ENCODE data around the gene TRIM54.

TRIM54 gene

DNA sequence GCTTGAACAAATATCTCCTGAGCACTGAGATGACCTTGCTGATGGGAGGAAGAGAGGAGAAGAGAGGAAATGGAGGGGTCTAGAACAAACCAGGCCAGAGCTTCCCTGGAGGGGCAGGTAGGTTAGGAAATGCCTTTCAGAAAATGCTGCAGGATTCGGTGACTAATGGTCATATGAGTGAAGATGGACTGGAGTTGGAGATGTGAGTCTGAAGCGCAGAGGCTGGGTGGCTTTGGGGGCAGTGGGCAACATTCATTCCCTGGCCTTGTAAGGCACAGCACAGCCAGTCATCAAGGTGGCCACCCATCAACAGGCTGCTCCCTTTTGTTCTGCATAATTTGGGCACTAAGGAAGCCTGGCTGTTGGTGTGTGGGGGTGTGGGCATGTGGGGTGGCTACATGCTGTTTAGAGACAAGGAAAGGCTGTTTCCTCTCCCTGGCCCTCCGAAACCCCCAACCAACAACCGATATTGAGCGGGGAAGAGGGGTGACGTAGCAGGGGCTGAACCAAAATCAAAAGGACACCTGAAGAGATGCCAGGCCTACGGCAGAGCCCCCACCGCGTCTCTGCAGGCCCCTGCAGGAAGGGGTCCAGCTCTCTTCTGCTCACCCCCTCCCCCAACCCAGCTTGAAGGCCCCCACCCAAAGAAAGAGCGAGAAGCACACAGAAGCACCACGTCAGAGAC lies 20.8 kb upstream of the TRIM54 start (continued):
- TF ChIP-seq, protein P1, sequence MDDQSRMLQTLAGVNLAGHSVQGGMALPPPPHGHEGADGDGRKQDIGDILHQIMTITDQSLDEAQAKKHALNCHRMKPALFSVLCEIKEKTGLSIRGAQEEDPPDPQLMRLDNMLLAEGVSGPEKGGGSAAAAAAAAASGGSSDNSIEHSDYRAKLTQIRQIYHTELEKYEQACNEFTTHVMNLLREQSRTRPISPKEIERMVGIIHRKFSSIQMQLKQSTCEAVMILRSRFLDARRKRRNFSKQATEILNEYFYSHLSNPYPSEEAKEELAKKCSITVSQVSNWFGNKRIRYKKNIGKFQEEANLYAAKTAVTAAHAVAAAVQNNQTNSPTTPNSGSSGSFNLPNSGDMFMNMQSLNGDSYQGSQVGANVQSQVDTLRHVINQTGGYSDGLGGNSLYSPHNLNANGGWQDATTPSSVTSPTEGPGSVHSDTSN (CRISPR knock-in tag; IDR thresholded peaks at IDR 0.05): no peak

DNA sequence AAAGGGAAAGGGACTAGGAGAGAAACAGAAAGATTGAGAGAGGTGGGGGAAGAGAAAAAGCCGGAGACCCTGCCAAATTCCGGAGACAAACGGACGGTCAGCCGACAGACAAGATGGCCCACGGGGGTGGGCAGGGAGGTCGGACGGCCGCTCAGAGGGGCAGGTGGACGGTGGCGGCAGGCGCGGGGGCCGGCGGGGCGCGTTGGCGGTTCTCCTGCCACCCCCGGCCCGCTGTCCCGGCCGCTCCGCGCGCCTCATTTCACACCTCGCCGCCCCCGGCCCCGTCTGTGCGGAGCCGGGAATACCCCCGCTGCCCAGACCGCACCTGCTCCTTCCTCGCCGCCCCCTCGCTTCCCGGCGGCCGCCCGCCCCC lies 20.3 kb upstream of the TRIM54 start:
- H3K36me3 ChIP-seq (ENCODE audit: control insufficient read depth in 2 of 2, insufficient read depth in 1 of 2, low read length in 2 of 2): peaks cover 0 to 11% of the 10 kb centered on the region in 2 experiments; a peak in 1 of 3 replicates
- TF ChIP-seq GLI4 (tag by site-specific recombination; IDR thresholded peaks at IDR 0.05) (no peak), ZNF791 (tag by site-specific recombination; IDR thresholded peaks at IDR 0.05) (no peak), ZFP41 (tag by site-specific recombination; IDR thresholded peaks at IDR 0.05; ENCODE audit: borderline replicate concordance) (no peak), ZFP69B (tag by site-specific recombination; IDR thresholded peaks at IDR 0.05) (no peak), ZNF792 (tag by site-specific recombination; IDR thresholded peaks at IDR 0.05) (no peak), ZNF174 (tag by site-specific recombination; IDR thresholded peaks at IDR 0.05) (no peak), ZNF169 (tag by site-specific recombination; IDR thresholded peaks at IDR 0.05) (no peak), ZNF404 (tag by site-specific recombination; IDR thresholded peaks at IDR 0.05) (no peak), ZNF777 (tag by site-specific recombination; IDR thresholded peaks at IDR 0.05; ENCODE audit: borderline replicate concordance) (no peak), ZNF16 (tag by site-specific recombination; IDR thresholded peaks at IDR 0.05; ENCODE audit: low read depth) (no peak), ZNF433 (tag by site-specific recombination; IDR thresholded peaks at IDR 0.05; ENCODE audit: low read depth) (no peak), SP7 (tag by site-specific recombination; IDR thresholded peaks at IDR 0.05) (no peak), KLF7 (tag by site-specific recombination; IDR thresholded peaks at IDR 0.05; ENCODE audit: borderline replicate concordance) (no peak)
- TF ChIP-seq, protein P2, sequence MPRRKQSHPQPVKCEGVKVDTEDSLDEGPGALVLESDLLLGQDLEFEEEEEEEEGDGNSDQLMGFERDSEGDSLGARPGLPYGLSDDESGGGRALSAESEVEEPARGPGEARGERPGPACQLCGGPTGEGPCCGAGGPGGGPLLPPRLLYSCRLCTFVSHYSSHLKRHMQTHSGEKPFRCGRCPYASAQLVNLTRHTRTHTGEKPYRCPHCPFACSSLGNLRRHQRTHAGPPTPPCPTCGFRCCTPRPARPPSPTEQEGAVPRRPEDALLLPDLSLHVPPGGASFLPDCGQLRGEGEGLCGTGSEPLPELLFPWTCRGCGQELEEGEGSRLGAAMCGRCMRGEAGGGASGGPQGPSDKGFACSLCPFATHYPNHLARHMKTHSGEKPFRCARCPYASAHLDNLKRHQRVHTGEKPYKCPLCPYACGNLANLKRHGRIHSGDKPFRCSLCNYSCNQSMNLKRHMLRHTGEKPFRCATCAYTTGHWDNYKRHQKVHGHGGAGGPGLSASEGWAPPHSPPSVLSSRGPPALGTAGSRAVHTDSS (tag by site-specific recombination; IDR thresholded peaks at IDR 0.05): no peak
- TF ChIP-seq, protein P3, sequence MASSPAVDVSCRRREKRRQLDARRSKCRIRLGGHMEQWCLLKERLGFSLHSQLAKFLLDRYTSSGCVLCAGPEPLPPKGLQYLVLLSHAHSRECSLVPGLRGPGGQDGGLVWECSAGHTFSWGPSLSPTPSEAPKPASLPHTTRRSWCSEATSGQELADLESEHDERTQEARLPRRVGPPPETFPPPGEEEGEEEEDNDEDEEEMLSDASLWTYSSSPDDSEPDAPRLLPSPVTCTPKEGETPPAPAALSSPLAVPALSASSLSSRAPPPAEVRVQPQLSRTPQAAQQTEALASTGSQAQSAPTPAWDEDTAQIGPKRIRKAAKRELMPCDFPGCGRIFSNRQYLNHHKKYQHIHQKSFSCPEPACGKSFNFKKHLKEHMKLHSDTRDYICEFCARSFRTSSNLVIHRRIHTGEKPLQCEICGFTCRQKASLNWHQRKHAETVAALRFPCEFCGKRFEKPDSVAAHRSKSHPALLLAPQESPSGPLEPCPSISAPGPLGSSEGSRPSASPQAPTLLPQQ (tag by site-specific recombination; IDR thresholded peaks at IDR 0.05): no peak
- TF ChIP-seq, protein P4, sequence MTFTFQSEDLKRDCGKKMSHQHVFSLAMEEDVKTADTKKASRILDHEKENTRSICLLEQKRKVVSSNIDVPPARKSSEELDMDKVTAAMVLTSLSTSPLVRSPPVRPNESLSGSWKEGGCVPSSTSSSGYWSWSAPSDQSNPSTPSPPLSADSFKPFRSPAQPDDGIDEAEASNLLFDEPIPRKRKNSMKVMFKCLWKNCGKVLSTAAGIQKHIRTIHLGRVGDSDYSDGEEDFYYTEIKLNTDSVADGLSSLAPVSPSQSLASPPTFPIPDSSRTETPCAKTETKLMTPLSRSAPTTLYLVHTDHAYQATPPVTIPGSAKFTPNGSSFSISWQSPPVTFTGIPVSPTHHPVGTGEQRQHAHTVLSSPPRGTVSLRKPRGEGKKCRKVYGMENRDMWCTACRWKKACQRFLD (tag by site-specific recombination; IDR thresholded peaks at IDR 0.05): no peak
- TF ChIP-seq, protein P5, sequence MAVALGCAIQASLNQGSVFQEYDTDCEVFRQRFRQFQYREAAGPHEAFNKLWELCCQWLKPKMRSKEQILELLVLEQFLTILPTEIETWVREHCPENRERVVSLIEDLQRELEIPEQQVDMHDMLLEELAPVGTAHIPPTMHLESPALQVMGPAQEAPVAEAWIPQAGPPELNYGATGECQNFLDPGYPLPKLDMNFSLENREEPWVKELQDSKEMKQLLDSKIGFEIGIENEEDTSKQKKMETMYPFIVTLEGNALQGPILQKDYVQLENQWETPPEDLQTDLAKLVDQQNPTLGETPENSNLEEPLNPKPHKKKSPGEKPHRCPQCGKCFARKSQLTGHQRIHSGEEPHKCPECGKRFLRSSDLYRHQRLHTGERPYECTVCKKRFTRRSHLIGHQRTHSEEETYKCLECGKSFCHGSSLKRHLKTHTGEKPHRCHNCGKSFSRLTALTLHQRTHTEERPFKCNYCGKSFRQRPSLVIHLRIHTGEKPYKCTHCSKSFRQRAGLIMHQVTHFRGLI (tag by site-specific recombination; IDR thresholded peaks at IDR 0.05): no peak
- TF ChIP-seq, protein P6, sequence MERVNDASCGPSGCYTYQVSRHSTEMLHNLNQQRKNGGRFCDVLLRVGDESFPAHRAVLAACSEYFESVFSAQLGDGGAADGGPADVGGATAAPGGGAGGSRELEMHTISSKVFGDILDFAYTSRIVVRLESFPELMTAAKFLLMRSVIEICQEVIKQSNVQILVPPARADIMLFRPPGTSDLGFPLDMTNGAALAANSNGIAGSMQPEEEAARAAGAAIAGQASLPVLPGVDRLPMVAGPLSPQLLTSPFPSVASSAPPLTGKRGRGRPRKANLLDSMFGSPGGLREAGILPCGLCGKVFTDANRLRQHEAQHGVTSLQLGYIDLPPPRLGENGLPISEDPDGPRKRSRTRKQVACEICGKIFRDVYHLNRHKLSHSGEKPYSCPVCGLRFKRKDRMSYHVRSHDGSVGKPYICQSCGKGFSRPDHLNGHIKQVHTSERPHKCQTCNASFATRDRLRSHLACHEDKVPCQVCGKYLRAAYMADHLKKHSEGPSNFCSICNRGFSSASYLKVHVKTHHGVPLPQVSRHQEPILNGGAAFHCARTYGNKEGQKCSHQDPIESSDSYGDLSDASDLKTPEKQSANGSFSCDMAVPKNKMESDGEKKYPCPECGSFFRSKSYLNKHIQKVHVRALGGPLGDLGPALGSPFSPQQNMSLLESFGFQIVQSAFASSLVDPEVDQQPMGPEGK (tag by site-specific recombination; IDR thresholded peaks at IDR 0.05): no peak; the same call in 1 of the 2 replicates
- H3K4me3 ChIP-seq (ENCODE audit: low read depth, low read length): peak overlapping the region; percentile 6
- peaks cover 9% of the 10 kb centered on the region for H3K4me1 ChIP-seq (ENCODE audit: control insufficient read depth, insufficient read depth, low read length)
- H3K27ac ChIP-seq (ENCODE audit: extremely low read depth, low read depth, low read length): peak overlapping the region; percentile 60; the same call in 1 of the 2 replicates
- CTCF ChIA-PET: interaction anchor here (1.1 to 6.2 kb wide), 2 partner anchors 11 to 19 kb away, joined by 3 to 96 read pairs; partner anchors contain the start of gene TRIM54
- no peaks in the 10 kb centered on the region for H3K9me3 ChIP-seq (ENCODE audit: control insufficient read depth, insufficient read depth, low read depth, low read length)
- POLR2A ChIA-PET: no interaction called here
